Measurements from ENCODE around the gene CFAP58. TPM values are rescaled to one million over a fixed set of nuclear protein-coding genes. Genes with fewer than 3 reads are reported as not detected.
"Not testable (repeated sequence)": the region's sequence is repeated elsewhere in the genome, so short reads cannot be mapped to it uniquely, and the experiment has no call there.

The CFAP58 gene
- total and polyA plus RNA-seq, 9 donors: 0.20 to 0.68 (median 0.33) TPM

DNA sequence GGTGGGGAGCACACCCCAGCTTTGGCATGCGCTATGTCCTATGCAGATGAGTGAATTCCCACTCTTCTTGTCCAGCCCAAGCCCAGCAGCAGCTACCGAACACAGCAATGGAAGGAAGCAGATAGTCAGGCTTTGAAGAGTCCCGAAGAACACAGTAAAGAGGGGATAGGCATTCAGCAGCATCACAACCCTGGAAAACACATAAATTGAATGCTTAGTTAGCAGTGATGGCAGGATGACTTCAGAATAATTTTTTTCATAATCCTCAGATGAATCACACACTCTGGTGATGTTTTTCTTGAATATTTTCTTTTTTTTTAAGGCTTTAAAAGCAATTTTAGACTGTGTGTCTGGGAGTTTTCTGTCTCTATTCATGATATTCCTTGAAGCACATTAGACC, 95.8 kb downstream of the CFAP58 start:
- WGBS (ENCODE audit: insufficient coverage): no CpG with 5 or more reads among the region's 3 CpGs
- peaks cover 5% of the 10 kb centered on the region for H3K4me1 ChIP-seq (ENCODE audit: control insufficient read depth, insufficient read depth, low read length)
- H3K36me3 ChIP-seq (ENCODE audit: control insufficient read depth, insufficient read depth, low read length): no peaks in the 10 kb centered on the region
- DNase-seq: no peak
- no peak overlapping the region for H3K4me3 ChIP-seq (ENCODE audit: low read length)
- H3K27me3 ChIP-seq (ENCODE audit: control insufficient read depth, insufficient read depth, low read length): no peaks in the 10 kb centered on the region
- no peaks in the 10 kb centered on the region for H3K9me3 ChIP-seq (replicated peaks; ENCODE audit: control insufficient read depth, low read depth, low read length)
- H3K27ac ChIP-seq (ENCODE audit: low read length): no peak overlapping the region

DNA sequence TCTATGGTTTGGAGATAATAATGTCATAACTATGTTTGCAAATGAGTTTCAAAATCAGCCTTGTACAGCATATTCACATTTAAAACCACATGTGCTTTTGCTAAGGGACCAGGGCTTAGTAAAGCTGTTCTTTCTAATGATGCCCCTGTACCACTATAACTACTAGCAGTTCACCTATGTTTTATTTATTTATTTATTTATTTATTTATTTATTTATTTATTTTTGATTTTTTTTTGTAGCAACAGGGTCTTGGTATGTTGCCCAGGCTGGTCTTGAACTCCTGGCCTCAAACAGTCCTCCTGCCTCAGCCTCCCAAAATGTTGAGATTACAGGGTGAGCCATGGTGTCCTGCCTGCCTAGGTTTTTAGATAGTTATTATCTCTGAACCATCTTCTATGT, 96.9 kb downstream of the CFAP58 start:
- Histone ChIP-seq H3K36me3 (ENCODE audit: control insufficient read depth, insufficient read depth, low read length) (no peaks in the 10 kb centered on the region), H3K9me3 (replicated peaks; ENCODE audit: control insufficient read depth, low read depth, low read length) (no peaks in the 10 kb centered on the region), H3K27ac (ENCODE audit: low read length) (no peak overlapping the region), H3K4me1 (ENCODE audit: control insufficient read depth, insufficient read depth, low read length) (peaks cover 5% of the 10 kb centered on the region), H3K27me3 (ENCODE audit: control insufficient read depth, insufficient read depth, low read length) (no peaks in the 10 kb centered on the region), H3K4me3 (ENCODE audit: low read length) (no peak overlapping the region)
- no peak for DNase-seq

DNA sequence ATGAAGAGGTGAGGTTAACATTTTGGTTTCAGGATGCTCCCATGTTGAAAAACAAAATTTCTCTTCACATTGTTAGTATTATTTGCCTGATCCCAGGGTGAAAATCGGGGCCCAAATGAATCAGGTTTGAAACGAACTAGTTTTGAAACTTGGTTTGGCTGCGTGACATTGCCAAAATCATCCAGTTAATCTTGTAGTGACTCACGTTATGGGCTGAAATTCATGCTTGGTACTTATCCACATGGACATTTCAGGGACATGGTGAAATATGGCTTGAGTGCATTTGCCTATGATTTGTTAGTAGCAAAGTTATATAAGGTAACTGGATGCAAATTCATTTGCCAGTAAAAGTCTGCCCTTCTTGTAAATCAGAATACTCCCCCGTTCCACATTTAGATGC, 97.3 kb downstream of the CFAP58 start:
- no peak for DNase-seq
- Histone ChIP-seq H3K9me3 (replicated peaks; ENCODE audit: control insufficient read depth, low read depth, low read length) (no peaks in the 10 kb centered on the region), H3K27ac (ENCODE audit: low read length) (no peak overlapping the region), H3K4me1 (ENCODE audit: control insufficient read depth, insufficient read depth, low read length) (peaks cover 5% of the 10 kb centered on the region), H3K27me3 (ENCODE audit: control insufficient read depth, insufficient read depth, low read length) (no peaks in the 10 kb centered on the region), H3K36me3 (ENCODE audit: control insufficient read depth, insufficient read depth, low read length) (no peaks in the 10 kb centered on the region), H3K4me3 (ENCODE audit: low read length) (no peak overlapping the region)
- WGBS (ENCODE audit: insufficient coverage): 100% methylated on average over 3 of the region's 5 CpGs

DNA sequence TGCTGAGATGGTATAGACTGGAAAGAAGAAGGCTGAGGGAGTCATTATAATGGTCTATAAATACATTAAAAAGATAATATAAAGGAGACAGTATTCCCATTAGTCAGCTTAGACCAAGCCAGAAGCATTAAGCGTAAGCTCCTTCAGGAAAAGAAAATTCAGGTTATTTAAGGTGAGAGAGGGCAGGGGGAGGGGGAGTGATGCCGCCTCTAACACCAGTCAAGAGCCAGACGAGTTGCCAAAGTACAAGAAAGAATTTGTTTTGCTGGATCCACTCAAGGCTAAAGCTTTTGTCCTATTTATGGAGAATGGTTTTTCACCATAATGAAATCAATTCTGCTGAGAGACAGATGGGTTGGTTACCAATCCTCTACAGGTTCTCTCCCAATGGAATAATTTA, 99.3 kb downstream of the CFAP58 start:
- Histone ChIP-seq H3K27ac (ENCODE audit: low read length) (no peak overlapping the region), H3K4me3 (ENCODE audit: low read length) (no peak overlapping the region), H3K4me1 (ENCODE audit: control insufficient read depth, insufficient read depth, low read length) (no peaks in the 10 kb centered on the region), H3K36me3 (ENCODE audit: control insufficient read depth, insufficient read depth, low read length) (no peaks in the 10 kb centered on the region), H3K9me3 (replicated peaks; ENCODE audit: control insufficient read depth, low read depth, low read length) (no peaks in the 10 kb centered on the region), H3K27me3 (ENCODE audit: control insufficient read depth, insufficient read depth, low read length) (no peaks in the 10 kb centered on the region)
- no CpG with 5 or more reads among the region's 3 CpGs for WGBS (ENCODE audit: insufficient coverage)
- no peak for DNase-seq

DNA sequence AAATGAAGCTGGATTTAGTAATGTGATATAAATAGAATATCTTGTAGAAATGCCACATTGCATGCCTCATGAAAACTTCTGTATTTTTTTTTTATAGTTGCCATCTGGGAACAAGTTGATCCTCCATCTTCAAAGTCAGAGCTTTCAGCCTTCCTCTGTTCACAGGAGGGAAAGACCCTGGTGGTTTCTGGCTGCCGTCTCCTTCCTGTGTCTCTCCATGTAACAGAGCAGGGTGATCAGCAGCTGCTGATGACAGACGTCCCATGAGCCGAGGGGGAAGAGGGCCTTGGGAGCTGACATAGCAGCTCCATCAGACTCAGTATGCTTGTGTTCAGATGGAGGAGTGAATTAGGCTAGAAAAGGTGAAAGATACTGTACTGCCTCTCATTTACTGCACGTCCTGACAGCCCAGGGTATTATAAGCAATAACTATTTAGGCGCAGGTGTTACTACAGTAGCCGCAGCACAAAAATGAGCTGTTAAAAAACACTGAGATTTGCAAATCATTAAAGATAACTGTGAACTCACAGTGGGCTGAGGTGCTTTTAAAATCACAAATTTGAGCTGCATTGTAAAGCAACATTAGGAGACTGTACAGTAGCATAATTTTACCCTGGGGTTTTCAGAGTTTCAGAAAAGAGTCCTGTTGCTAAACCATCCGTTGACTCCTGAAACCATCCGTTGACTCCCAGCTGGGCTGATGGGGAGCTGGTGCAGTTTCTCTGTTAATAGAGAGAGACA, 103.3 kb downstream of the CFAP58 start:
- Histone ChIP-seq H3K4me3 (ENCODE audit: low read length) (no peak overlapping the region), H3K36me3 (ENCODE audit: control insufficient read depth, insufficient read depth, low read length) (no peaks in the 10 kb centered on the region), H3K9me3 (replicated peaks; ENCODE audit: control insufficient read depth, low read depth, low read length) (no peaks in the 10 kb centered on the region), H3K27ac (ENCODE audit: low read length) (no peak overlapping the region), H3K27me3 (ENCODE audit: control insufficient read depth, insufficient read depth, low read length) (no peaks in the 10 kb centered on the region), H3K4me1 (ENCODE audit: control insufficient read depth, insufficient read depth, low read length) (no peaks in the 10 kb centered on the region)
- WGBS (ENCODE audit: insufficient coverage): 74% methylated on average over 4 of the region's 8 CpGs
- DNase-seq: no peak

DNA sequence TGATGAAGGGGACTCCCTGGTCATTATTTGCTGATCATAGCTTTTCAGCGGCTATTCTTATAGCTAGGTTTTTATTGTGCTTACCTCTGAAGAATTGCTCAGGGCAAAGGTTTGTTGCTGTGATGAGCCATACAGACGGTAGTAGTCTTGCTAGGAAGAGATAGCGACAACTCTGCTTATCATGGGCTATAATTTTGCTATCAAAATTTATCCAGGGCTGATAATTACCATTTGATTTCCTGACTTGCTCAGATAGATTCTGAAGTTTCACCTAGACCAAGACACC, 103.9 kb downstream of the CFAP58 start:
- 73% methylated on average over 2 of the region's 3 CpGs for WGBS (ENCODE audit: insufficient coverage)
- Histone ChIP-seq H3K36me3 (ENCODE audit: control insufficient read depth, insufficient read depth, low read length) (no peaks in the 10 kb centered on the region), H3K27me3 (ENCODE audit: control insufficient read depth, insufficient read depth, low read length) (no peaks in the 10 kb centered on the region), H3K4me3 (ENCODE audit: low read length) (no peak overlapping the region), H3K27ac (ENCODE audit: low read length) (no peak overlapping the region), H3K9me3 (replicated peaks; ENCODE audit: control insufficient read depth, low read depth, low read length) (no peaks in the 10 kb centered on the region), H3K4me1 (ENCODE audit: control insufficient read depth, insufficient read depth, low read length) (no peaks in the 10 kb centered on the region)
- DNase-seq: no peak

DNA sequence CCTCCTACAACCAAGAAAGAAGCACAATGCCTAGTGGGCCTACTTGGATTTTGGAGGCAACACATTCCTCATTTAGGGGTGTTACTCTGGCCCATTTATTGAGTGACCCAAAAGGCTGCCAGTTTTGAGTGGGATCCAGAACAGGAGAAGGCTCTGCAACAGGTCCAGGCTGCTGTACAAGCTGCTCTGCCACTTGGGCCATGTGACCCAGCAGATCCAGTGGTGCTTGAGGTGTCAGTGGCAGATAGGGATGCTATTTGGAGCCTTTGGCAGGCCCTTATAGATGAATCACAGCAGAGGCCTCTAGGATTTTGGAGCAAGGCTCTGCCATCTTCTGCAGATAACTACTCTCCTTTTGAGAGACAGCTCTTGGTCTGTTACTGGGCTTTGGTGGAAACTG, 111.9 kb downstream of the CFAP58 start:
- H3K36me3 ChIP-seq (ENCODE audit: control insufficient read depth, insufficient read depth, low read length); H3K4me1 ChIP-seq (ENCODE audit: control insufficient read depth, insufficient read depth, low read length); H3K4me3 ChIP-seq (ENCODE audit: low read length); H3K27ac ChIP-seq (ENCODE audit: low read length); DNase-seq; H3K27me3 ChIP-seq (ENCODE audit: control insufficient read depth, insufficient read depth, low read length): not testable (repeated sequence)
- H3K9me3 ChIP-seq (replicated peaks; ENCODE audit: control insufficient read depth, low read depth, low read length): peaks cover 13% of the 10 kb centered on the region

DNA sequence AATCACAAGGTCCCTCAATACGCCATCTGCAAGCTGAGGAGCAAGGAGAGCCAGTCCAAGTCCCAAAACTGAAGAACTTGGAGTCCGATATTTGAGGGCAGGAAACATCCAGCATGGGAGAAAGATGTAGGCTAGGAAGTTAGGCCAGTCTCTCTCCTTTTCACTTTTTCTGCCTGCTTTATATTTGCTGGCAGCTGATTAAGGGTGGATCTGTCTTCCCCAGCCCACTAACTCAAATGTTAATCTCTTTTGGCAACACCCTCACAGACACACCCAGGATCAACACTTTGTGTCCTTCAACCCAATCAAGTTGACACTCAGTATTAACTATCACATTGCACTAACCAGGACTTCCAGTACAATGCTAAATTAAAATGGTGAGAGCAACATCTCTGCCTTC, 115.2 kb downstream of the CFAP58 start:
- DNase-seq; H3K9me3 ChIP-seq (replicated peaks; ENCODE audit: control insufficient read depth, low read depth, low read length); H3K4me3 ChIP-seq (ENCODE audit: low read length); H3K36me3 ChIP-seq (ENCODE audit: control insufficient read depth, insufficient read depth, low read length); H3K27me3 ChIP-seq (ENCODE audit: control insufficient read depth, insufficient read depth, low read length); H3K4me1 ChIP-seq (ENCODE audit: control insufficient read depth, insufficient read depth, low read length); H3K27ac ChIP-seq (ENCODE audit: low read length): not testable (repeated sequence)
- WGBS (ENCODE audit: insufficient coverage): no CpG with 5 or more reads among the region's 2 CpGs

DNA sequence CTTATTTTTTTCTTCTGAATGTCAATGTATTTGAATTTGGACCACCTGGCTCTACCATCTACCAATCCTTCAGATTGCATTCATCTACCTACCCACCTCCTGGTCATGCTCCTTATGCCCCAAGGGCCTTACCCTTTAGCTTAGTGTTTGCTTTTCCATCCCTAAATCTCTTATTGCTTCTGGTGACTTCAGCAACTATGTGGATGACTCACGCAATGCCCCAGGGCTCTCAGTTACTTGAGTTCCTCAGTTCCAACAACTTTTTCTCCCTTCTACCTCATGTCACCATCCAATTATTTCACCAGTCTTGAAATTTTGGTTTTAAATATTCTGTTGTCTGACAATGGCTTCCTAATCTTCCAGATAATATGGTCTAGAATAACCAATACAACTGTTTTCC, 118.9 kb downstream of the CFAP58 start:
- no peak overlapping the region for H3K4me3 ChIP-seq (ENCODE audit: low read length)
- DNase-seq: no peak
- H3K4me1 ChIP-seq (ENCODE audit: control insufficient read depth, insufficient read depth, low read length): no peaks in the 10 kb centered on the region
- H3K9me3 ChIP-seq (replicated peaks; ENCODE audit: control insufficient read depth, low read depth, low read length): no peaks in the 10 kb centered on the region
- no peaks in the 10 kb centered on the region for H3K36me3 ChIP-seq (ENCODE audit: control insufficient read depth, insufficient read depth, low read length)
- H3K27me3 ChIP-seq (ENCODE audit: control insufficient read depth, insufficient read depth, low read length): no peaks in the 10 kb centered on the region
- H3K27ac ChIP-seq (ENCODE audit: low read length): no peak overlapping the region
- WGBS (ENCODE audit: insufficient coverage): 80% methylated on average over 1 of the region's 1 CpG

DNA sequence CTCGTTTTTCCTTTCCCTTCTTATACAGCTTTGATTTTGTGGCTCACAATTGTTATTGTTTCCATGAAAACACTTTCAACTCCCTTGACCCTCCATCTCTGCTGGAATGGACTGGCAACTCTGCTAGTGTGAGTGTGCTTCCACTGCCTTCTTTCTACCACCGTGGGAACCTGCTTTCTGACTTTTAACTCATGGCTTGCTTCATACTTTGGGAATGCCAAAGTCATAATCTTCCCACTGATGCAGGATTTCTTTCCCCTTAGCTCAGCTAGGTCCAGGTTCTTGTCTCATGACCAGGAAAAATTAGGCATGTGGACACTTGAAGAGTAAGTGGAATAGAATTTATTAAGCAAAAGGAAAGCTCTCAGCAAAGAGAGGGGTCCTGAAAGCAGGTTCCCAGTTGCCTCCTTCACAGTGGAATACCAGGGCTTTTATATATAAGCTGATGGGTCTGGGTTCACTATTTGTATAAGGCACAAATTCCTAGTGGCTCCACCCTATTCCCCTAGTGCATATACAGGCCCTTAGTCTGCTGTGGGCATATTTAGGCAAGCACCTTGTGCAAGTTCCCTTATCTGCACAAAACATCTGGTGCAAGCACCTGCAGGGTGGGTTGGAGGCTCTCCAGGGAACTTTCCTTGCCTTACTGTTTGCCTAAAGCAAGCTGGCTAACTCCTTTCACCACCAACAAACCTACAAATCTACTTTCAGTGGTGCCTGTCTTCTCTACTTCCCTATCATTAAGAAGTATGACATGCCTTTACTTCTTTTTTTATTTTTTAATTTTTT, 119.5 kb downstream of the CFAP58 start:
- H3K9me3 ChIP-seq (replicated peaks; ENCODE audit: control insufficient read depth, low read depth, low read length): no peaks in the 10 kb centered on the region

More for the DNA sequence above, 119.5 kb downstream of the CFAP58 start:
- no peak for DNase-seq
- Histone ChIP-seq H3K4me1 (ENCODE audit: control insufficient read depth, insufficient read depth, low read length) (no peaks in the 10 kb centered on the region), H3K4me3 (ENCODE audit: low read length) (no peak overlapping the region), H3K27ac (ENCODE audit: low read length) (no peak overlapping the region), H3K36me3 (ENCODE audit: control insufficient read depth, insufficient read depth, low read length) (no peaks in the 10 kb centered on the region), H3K27me3 (ENCODE audit: control insufficient read depth, insufficient read depth, low read length) (no peaks in the 10 kb centered on the region)
- WGBS (ENCODE audit: insufficient coverage): 65% methylated on average over 2 of the region's 2 CpGs
